ENCODE data around the gene ZNF467.

ZNF467 gene

DNA sequence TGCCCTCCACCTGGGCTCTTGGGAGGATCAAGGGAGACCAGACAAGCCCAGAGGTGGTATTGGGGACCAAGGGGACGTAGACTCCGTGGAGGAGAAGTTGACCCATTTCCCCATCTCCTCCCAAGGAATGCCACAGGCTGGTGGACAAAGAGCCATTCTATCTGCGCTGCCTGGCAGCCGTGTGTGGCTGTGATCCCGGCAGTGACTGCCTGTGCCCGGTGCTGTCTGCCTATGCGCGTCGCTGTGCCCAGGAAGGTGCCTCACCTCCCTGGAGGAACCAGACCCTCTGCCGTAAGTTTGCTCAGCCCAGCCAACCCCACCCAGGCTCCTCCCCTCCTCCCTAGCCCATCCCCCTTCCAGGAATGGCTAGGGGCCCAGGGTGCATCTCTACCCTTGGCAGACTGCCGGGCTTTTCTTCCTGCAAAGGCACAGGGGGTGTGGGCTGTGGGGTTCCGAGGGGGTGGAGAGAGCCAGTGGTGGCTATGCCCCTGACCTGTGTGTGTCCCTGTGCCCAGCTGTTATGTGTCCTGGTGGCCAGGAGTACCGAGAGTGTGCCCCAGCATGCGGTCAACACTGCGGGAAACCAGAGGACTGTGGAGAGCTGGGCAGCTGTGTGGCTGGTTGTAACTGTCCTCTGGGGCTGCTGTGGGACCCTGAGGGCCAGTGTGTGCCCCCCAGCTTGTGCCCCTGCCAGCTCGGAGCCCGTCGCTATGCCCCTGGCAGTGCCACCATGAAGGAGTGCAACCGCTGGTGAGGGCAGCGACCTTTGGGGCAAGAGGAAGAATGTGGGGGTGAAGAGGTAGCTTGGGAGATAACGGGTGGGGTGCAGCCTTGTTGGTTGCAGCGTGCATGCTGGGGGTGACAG, 10.2 kb upstream of the ZNF467 start:
- DNase-seq, result no peak

- DNase-seq, result no peak
These were observed 9.4 kb upstream of the ZNF467 start for GRCh38 chr7:149782682-149783345.

- no peak for DNase-seq
These were observed 8.5 kb upstream of the ZNF467 start for GRCh38 chr7:149781921-149782320.

GRCh38 chr7:149780636-149781419, 7.4 kb upstream of the ZNF467 start:
- no peak for DNase-seq

GRCh38 chr7:149780056-149780455, 6.7 kb upstream of the ZNF467 start:
- DNase-seq, result no peak

- no peak for DNase-seq
These were observed 6.1 kb upstream of the ZNF467 start for GRCh38 chr7:149779502-149779805.

DNA sequence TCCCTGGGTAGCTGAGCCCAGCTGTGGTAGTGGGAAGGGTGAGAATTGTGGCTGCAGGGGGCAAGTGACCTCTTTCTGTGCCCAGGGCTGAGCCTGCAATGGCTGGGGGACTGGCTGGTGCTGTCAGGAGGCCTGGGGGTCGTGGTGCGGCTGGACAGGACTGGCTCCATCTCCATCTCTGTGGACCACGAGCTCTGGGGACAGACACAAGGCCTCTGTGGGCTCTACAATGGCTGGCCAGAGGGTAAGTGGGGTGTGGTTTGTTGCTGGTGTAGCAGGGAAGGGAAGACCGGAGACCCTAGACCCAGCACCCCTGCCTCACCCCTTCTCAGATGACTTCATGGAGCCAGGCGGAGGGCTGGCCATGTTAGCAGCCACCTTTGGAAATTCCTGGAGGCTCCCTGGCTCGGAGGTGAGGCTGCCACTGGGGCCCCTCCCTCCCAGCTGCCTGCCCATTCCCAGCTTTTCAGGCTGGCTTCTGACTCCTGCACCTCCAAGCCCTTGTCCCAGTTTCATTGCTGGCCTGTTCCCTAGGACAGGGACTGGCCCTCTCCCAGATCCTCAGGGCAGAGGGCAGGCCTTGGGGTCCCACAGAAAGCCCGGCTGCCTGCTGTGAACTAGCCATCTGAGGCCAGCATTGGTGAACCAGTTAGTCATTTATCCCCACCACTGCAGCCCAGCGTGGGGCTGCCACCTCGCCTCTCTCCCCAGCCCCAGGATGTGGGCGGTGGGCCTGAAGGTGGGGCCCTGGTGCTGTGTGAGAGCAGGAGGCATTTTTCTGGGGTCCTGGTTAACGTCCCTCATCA, 5.5 kb upstream of the ZNF467 start:
- DNase-seq, result no peak

DNA sequence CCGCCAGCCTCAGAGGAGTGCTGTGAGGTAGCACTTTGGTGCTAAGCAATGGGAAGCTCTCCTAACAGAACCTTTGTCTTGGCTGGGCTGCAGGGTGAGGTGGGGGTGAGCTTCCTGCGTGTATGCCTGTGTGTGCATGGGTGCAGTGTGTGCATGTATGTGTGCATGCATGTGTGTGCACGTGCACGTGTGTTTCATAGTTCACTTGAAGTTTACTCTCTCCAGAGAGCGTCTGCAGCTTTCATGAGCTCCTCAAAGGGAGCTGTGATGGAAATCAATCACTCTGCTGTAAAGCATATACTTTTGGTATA, 4.9 kb upstream of the ZNF467 start:
- DNase-seq, result no peak

GRCh38 chr7:149777551-149778326, 4.4 kb upstream of the ZNF467 start:
- no peak for DNase-seq

- no peak for DNase-seq
These were observed 3.5 kb upstream of the ZNF467 start for GRCh38 chr7:149776848-149777407.

- DNase-seq, result no peak
These were observed 2.9 kb upstream of the ZNF467 start for GRCh38 chr7:149776289-149776688.

DNA sequence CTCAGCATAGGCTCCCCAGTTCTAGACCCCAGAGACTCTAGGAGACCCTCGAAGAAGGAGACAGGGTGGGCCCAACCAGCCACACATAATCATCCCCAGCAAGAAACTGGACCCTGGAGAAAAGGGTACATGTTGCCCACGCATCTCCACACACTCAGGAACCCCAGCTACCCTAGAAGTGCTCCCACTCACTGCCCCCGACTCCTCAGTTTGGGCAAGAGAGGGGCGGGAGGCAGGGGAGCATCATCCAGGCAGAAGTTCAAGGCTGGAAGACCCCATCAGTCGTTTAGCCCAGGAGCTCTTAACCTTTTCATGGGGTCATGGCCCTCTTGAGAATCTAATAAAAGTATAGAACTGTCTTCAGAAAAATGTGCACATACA, 1.8 kb upstream of the ZNF467 start:
- DNase-seq, result no peak

DNA sequence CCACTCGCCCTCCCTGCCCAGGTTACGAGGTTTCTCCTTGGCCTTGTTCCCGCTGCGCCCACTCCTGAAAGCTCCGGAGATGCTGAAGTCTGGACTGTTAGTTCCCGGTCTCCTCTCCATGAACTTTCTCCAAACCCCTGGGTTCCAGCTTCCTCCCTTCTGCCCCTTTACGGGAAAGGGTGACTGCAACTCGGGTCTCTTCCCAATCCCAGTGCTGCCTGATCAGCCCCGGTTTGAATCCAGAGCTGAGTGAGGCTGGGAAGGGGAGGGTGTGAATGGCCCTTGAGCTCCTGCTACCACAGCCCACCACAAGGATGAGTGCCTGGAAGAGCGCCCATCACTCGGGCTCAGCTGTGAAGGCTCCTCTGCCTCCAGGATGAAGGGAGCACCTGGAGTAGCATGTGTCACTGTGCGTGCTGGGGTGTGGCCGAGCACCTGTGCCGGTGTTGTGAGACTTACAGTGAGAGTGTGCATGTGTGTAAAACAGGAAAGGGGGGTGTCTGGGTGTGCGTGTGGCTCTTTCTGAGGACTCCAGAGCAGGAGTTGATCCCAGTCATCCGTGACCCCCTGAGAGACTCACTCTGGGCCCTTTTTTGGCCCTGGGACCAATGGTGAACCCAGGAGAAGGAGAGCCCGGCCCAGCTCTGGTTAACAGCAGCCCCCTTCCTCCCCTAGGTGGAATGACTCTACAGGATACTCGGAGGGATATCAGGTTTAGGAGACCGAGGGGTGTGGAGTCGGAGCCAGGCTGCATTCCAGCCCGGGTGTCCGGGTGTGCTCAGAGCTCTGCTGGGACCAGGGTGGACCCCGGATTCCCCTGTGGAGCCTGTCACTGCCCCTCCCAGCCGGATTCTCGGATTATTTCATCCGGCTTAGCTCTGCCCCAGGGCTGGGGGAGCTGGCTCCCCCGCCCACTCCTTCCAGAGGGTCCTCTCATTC, 1.1 kb upstream of the ZNF467 start:
- DNase-seq, result no peak

GRCh38 chr7:149772956-149773434, 393 bp downstream of the ZNF467 start:
- DNase-seq, result peak; percentile 37

GRCh38 chr7:149772241-149772955, 990 bp downstream of the ZNF467 start:
- no peak for DNase-seq

GRCh38 chr7:149771720-149772240, 1.6 kb downstream of the ZNF467 start:
- peak; percentile 89 for DNase-seq

GRCh38 chr7:149770728-149771636, 2.4 kb downstream of the ZNF467 start:
- DNase-seq, result no peak

DNA sequence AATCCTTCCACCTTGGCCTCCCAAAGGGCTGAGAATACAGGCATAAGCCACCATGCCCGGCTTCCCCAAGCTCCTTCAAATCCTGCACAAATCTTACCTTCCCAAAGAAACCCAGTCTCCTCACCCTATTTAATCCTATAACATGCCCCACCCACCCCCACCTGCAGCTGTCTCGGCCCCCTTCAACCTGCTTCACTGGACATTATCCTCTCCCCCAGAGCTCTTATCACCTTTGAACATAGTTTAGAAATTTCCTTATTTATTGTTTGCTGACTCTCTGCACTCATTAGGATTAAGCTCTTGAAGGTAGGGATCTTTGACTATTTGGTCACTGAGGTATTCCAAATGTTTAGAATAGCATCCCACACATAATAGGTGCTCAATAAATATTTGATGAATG, 3.5 kb downstream of the ZNF467 start:
- DNase-seq, result no peak

GRCh38 chr7:149768931-149769330, 4.5 kb downstream of the ZNF467 start:
- no peak for DNase-seq

Measured in CD4-positive, alpha-beta T cell treated with Interleukin-10 for 1 hour (primary cell).